ENCODE results near the gene KDELR3. TPM values are rescaled to one million over a fixed set of nuclear protein-coding genes. Genes with fewer than 3 reads are reported as not detected.

Gene KDELR3
- total and polyA plus RNA-seq, 5 experiments from 2014 or later = 0.11 to 0.28 TPM; not detected in 3

GRCh38 chr22:38429499-38430068 lies 38.3 kb upstream of the KDELR3 start:
- Mint-ChIP-seq H3K9me3 (no peaks in the 10 kb centered on the region), H3K27ac (no peak overlapping the region), H3K36me3 (no peaks in the 10 kb centered on the region), H3K4me1 (no peaks in the 10 kb centered on the region), H3K27me3 (no peaks in the 10 kb centered on the region), H3K4me3 (no peak overlapping the region)
- DNase-seq = no peak
- POLR2A ChIA-PET = no interaction called here
- ATAC-seq = no peak

DNA sequence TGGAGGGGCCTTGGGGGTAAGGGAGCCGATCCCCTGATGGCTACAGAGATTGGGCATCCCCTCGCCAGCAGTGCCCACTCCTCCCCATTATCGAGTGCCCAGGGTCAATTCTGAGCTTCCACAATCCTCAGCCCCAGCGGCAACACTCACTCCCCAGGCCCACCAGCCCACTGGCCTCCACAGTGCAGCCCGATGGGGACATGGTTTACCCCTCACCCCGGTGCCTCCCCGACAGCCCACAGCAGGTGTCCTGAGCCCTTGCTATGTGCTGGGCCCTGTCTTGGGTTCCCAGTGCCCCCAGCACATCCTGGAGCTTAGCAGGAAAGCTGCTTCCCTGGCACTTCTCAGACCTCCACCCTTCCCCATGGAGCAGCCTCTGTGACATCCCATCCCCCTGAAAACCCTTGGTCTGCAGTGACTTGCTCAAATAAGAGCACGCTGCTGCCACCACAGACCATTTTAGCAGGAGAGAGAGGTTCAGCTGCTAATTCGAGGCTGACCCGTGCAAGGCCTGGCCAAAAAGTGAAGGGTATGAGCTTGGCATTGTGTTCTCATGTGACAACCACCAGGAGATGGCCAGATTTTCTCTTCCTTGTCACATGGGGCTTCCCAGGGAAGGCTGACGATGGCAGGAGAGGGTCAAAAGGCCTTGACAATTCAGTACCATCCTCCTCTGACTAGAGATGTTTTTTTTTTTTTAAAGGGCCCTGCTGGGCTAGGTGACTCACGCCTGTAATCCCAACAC lies 36.5 kb upstream of the KDELR3 start:
- Mint-ChIP-seq H3K4me1 (no peaks in the 10 kb centered on the region), H3K27me3 (peaks cover 0 to under 1% (median 0%) of the 10 kb centered on the region in 5 donors), H3K9me3 (no peaks in the 10 kb centered on the region), H3K36me3 (no peaks in the 10 kb centered on the region), H3K4me3 (no peak overlapping the region), H3K27ac (no peak overlapping the region)
- no peak for ATAC-seq
- POLR2A ChIA-PET = interaction anchor here (0.6 kb wide), 1 partner anchor 21 kb away, joined by 3 read pairs; no protein-coding TSS in a partner anchor
- DNase-seq = no peak

- no peak overlapping the region for H3K27ac Mint-ChIP-seq
These were observed 35.6 kb upstream of the KDELR3 start for GRCh38 chr22:38432264-38432663.

DNA sequence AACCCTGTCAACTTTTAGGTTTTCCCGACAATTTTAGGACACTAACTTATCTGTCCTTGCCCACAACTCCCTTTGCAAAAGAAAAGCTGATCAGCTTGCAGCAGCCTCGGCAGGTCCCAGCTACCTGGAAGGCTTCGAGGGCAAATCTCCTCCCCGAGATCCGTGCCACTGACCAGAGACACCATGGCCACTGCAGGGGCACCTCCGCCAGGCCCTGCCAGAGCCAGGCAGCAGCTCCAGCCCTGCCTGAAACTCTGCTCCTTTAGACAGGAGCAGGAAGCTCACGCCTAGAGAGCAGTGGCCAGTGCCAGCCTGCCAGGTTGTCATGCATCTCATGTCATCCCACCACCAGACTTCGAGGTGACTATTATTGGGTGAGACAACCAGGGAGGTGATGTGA lies 34.0 kb upstream of the KDELR3 start:
- no peak overlapping the region for H3K27ac Mint-ChIP-seq
- H3K27me3 Mint-ChIP-seq = peaks cover 0 to 2% (median 0%) of the 10 kb centered on the region in 5 donors
- ATAC-seq = no peak
- no peaks in the 10 kb centered on the region for H3K4me1 Mint-ChIP-seq
- POLR2A ChIA-PET = no interaction called here
- no peak overlapping the region for H3K4me3 Mint-ChIP-seq
- no peaks in the 10 kb centered on the region for H3K9me3 Mint-ChIP-seq
- no peaks in the 10 kb centered on the region for H3K36me3 Mint-ChIP-seq
- no peak for DNase-seq

More at GRCh38 chr22:38432264-38432663, 35.6 kb upstream of the KDELR3 start:
- ATAC-seq (no peak), DNase-seq (no peak)
- no peaks in the 10 kb centered on the region for H3K36me3 Mint-ChIP-seq
- POLR2A ChIA-PET = no interaction called here
- H3K9me3 Mint-ChIP-seq = no peaks in the 10 kb centered on the region
- H3K4me3 Mint-ChIP-seq = no peak overlapping the region
- peaks cover 0 to 2% (median 0%) of the 10 kb centered on the region in 5 donors for H3K27me3 Mint-ChIP-seq
- H3K4me1 Mint-ChIP-seq = no peaks in the 10 kb centered on the region

- no peak for ATAC-seq
- DNase-seq = no peak
- H3K4me1 Mint-ChIP-seq = no peaks in the 10 kb centered on the region
- no peak overlapping the region for H3K27ac Mint-ChIP-seq
- no peaks in the 10 kb centered on the region for H3K36me3 Mint-ChIP-seq
- POLR2A ChIA-PET = no interaction called here
- peaks cover 0 to 2% (median 0%) of the 10 kb centered on the region in 5 donors for H3K27me3 Mint-ChIP-seq
- H3K4me3 Mint-ChIP-seq = no peak overlapping the region
- no peaks in the 10 kb centered on the region for H3K9me3 Mint-ChIP-seq
These were observed 32.9 kb upstream of the KDELR3 start for GRCh38 chr22:38435010-38435409.

GRCh38 chr22:38435965-38436364 lies 31.9 kb upstream of the KDELR3 start:
- Mint-ChIP-seq H3K9me3 (no peaks in the 10 kb centered on the region), H3K4me3 (no peak overlapping the region), H3K36me3 (no peaks in the 10 kb centered on the region), H3K27me3 (peaks cover 0 to 3% (median 0%) of the 10 kb centered on the region in 5 donors), H3K4me1 (no peaks in the 10 kb centered on the region), H3K27ac (no peak overlapping the region)
- POLR2A ChIA-PET = interaction anchor here (0.7 kb wide), 1 partner anchor 383 kb away, joined by 4 read pairs; no protein-coding TSS in a partner anchor
- DNase-seq (no peak), ATAC-seq (no peak)

GRCh38 chr22:38436629-38437395 lies 31.1 kb upstream of the KDELR3 start:
- POLR2A ChIA-PET = no interaction called here
- DNase-seq (peak in 1 of 10 donors; percentile 51), ATAC-seq (no peak)
- H3K36me3 Mint-ChIP-seq = no peaks in the 10 kb centered on the region
- H3K4me3 Mint-ChIP-seq = no peak overlapping the region
- H3K27me3 Mint-ChIP-seq = peaks cover 0 to 3% (median 0%) of the 10 kb centered on the region in 5 donors
- no peaks in the 10 kb centered on the region for H3K9me3 Mint-ChIP-seq
- H3K27ac Mint-ChIP-seq = no peak overlapping the region
- H3K4me1 Mint-ChIP-seq = no peaks in the 10 kb centered on the region

GRCh38 chr22:38437416-38437815 lies 30.5 kb upstream of the KDELR3 start:
- Mint-ChIP-seq H3K27ac (no peak overlapping the region), H3K36me3 (no peaks in the 10 kb centered on the region), H3K27me3 (peaks cover 0 to 3% (median 0%) of the 10 kb centered on the region in 5 donors), H3K4me3 (no peak overlapping the region), H3K4me1 (no peaks in the 10 kb centered on the region), H3K9me3 (no peaks in the 10 kb centered on the region)
- ATAC-seq (no peak), DNase-seq (peak in 1 of 10 donors; percentile 48)
- POLR2A ChIA-PET = interaction anchor here (0.7 kb wide), 1 partner anchor 260 kb away, joined by 5 read pairs; no protein-coding TSS in a partner anchor

- peaks cover 0 to 4% (median 0%) of the 10 kb centered on the region in 4 donors for H3K4me1 Mint-ChIP-seq
- peak overlapping the region in 1 of 10 donors; percentile 26 for H3K27ac Mint-ChIP-seq
- ATAC-seq (no peak), DNase-seq (peak in 1 of 10 donors; percentile 52)
- no peaks in the 10 kb centered on the region for H3K36me3 Mint-ChIP-seq
- H3K4me3 Mint-ChIP-seq = peak overlapping the region in 1 of 10 donors; percentile 38
- POLR2A ChIA-PET = no interaction called here
- no peaks in the 10 kb centered on the region for H3K9me3 Mint-ChIP-seq
- peaks cover 0 to 5% (median 0%) of the 10 kb centered on the region in 5 donors for H3K27me3 Mint-ChIP-seq
These were observed 27.0 kb upstream of the KDELR3 start for GRCh38 chr22:38440747-38441350.

GRCh38 chr22:38441620-38442287 lies 26.1 kb upstream of the KDELR3 start:
- H3K27me3 Mint-ChIP-seq = peaks cover 0 to 5% (median 1%) of the 10 kb centered on the region in 5 donors
- no peaks in the 10 kb centered on the region for H3K9me3 Mint-ChIP-seq
- peak overlapping the region in 1 of 10 donors; percentile 49 for H3K27ac Mint-ChIP-seq

GRCh38 chr22:38442967-38443627 lies 24.8 kb upstream of the KDELR3 start:
- no peak for ATAC-seq
- H3K36me3 Mint-ChIP-seq = no peaks in the 10 kb centered on the region
- H3K4me3 Mint-ChIP-seq = no peak overlapping the region
- DNase-seq = peak in 1 of 10 donors; percentile 55
- peaks cover 0 to 5% (median 1%) of the 10 kb centered on the region in 5 donors for H3K27me3 Mint-ChIP-seq
- H3K27ac Mint-ChIP-seq = peak overlapping the region in 3 of 10 donors; percentile 47 to 53 (median 53)
- POLR2A ChIA-PET = no interaction called here
- peaks cover 0 to 4% (median 0%) of the 10 kb centered on the region in 4 donors for H3K4me1 Mint-ChIP-seq
- no peaks in the 10 kb centered on the region for H3K9me3 Mint-ChIP-seq

More at GRCh38 chr22:38441620-38442287, 26.1 kb upstream of the KDELR3 start:
- DNase-seq = peak in 1 of 10 donors; percentile 50
- Mint-ChIP-seq H3K36me3 (no peaks in the 10 kb centered on the region), H3K4me1 (peaks cover 0 to 4% (median 0%) of the 10 kb centered on the region in 4 donors), H3K4me3 (no peak overlapping the region)
- ATAC-seq = no peak
- POLR2A ChIA-PET = no interaction called here
